Measurements from ENCODE around the gene SPATA13. TPM values are rescaled to one million over a fixed set of nuclear protein-coding genes. Genes with fewer than 3 reads are reported as not detected.
"Not testable (repeated sequence)": the region's sequence is repeated elsewhere in the genome, so short reads cannot be mapped to it uniquely, and the experiment has no call there.

The SPATA13 gene
- total and polyA plus RNA-seq, 10 donors: 12.0 to 185 (median 125) TPM

- TF ChIP-seq, protein P1, sequence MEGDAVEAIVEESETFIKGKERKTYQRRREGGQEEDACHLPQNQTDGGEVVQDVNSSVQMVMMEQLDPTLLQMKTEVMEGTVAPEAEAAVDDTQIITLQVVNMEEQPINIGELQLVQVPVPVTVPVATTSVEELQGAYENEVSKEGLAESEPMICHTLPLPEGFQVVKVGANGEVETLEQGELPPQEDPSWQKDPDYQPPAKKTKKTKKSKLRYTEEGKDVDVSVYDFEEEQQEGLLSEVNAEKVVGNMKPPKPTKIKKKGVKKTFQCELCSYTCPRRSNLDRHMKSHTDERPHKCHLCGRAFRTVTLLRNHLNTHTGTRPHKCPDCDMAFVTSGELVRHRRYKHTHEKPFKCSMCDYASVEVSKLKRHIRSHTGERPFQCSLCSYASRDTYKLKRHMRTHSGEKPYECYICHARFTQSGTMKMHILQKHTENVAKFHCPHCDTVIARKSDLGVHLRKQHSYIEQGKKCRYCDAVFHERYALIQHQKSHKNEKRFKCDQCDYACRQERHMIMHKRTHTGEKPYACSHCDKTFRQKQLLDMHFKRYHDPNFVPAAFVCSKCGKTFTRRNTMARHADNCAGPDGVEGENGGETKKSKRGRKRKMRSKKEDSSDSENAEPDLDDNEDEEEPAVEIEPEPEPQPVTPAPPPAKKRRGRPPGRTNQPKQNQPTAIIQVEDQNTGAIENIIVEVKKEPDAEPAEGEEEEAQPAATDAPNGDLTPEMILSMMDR (IDR thresholded peaks at IDR 0.05 in 8 of 11, conservative IDR thresholded peaks at IDR 0.05 in 3 of 11): no peak
- no peak for TF ChIP-seq POLR2A (IDR thresholded peaks at IDR 0.05)
- no peak overlapping the region for H3K4me3 ChIP-seq
- WGBS, 5 donors: 65 to 83% (median 77%) methylated on average over 5 of the region's 5 CpGs
- intact Hi-C loops (cut with DNase I; ENCODE audit: low total_unique reads): no loop called here
- no peaks in the 10 kb centered on the region for H3K27me3 ChIP-seq (replicated peaks in 1 of 7)
- peaks cover 0 to 21% (median 10%) of the 10 kb centered on the region in 6 donors for H3K4me1 ChIP-seq
- no peaks in the 10 kb centered on the region for H3K9me3 ChIP-seq
- no peak overlapping the region for H3K27ac ChIP-seq
- no peak for DNase-seq
- no peaks in the 10 kb centered on the region for H3K36me3 ChIP-seq
These were observed 41.9 kb upstream of the SPATA13 start for GRCh38 chr13:24118576-24118975.

GRCh38 chr13:24119626-24120508, 40.7 kb upstream of the SPATA13 start:
- no peak for DNase-seq
- H3K4me1 ChIP-seq: peaks cover 7 to 34% (median 20%) of the 10 kb centered on the region in 6 donors
- TF ChIP-seq POLR2A (IDR thresholded peaks at IDR 0.05) (no peak), POLR2AphosphoS5 (IDR thresholded peaks at IDR 0.05) (peak in 1 of 3 donors; percentile 45)
- TF ChIP-seq, protein P1 (IDR thresholded peaks at IDR 0.05 in 8 of 11, conservative IDR thresholded peaks at IDR 0.05 in 3 of 11): no peak
- H3K27me3 ChIP-seq (replicated peaks in 1 of 7): no peaks in the 10 kb centered on the region
- H3K36me3 ChIP-seq: no peaks in the 10 kb centered on the region
- WGBS, 5 donors: 55 to 76% (median 72%) methylated on average over 11 of the region's 11 CpGs
- peak overlapping the region in 1 of 8 donors; percentile 19 for H3K27ac ChIP-seq
- H3K4me3 ChIP-seq: no peak overlapping the region
- H3K9me3 ChIP-seq: no peaks in the 10 kb centered on the region
- intact Hi-C loops (cut with DNase I; ENCODE audit: low total_unique reads): no loop called here

DNA sequence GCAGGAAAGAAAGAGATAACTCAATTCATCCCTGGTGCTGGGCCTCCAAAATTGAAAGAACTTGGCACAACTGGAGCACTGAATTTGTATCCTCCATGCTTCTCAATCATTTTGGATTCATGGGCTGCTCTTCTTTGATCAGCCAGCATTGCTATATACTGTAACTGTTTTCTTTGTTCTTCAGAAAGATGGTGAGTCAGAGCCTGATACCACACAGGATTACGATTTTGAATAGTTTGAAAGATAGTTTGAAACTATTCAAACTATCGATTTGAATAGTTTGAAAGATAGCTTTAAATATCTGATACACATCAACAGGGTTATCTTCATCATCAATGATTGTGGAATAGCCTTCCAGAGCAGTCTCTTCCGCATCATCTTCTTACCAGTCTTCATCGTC, 38.5 kb upstream of the SPATA13 start:
- 79 to 87% (median 85%) methylated on average over 4 of the region's 4 CpGs for WGBS, 5 donors
- H3K36me3 ChIP-seq; H3K9me3 ChIP-seq; H3K4me3 ChIP-seq; DNase-seq; H3K27me3 ChIP-seq (replicated peaks in 1 of 7); H3K27ac ChIP-seq; intact Hi-C loops (cut with DNase I; ENCODE audit: low total_unique reads): not testable (repeated sequence)
- H3K4me1 ChIP-seq: peaks cover 9 to 41% (median 28%) of the 10 kb centered on the region in 6 donors

DNA sequence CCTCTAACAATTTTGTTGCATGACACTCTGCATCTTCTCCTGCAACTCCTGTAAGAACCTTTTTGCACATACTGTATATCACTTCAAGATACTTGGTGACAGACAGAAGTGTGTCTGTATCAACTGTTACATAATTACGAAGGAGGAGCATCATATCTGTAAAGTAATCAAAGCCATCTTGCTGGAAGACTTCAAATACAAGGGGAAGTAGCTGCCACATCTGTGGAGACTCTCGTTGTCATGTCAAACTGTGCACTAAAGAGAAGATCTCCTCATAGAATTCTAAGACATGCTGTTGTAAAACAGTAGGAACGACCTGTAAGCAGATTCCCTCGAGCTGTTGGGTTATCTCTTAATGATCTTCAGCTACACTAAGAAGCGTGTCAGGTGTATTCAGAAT, 38.0 kb upstream of the SPATA13 start:
- no peak for DNase-seq
- 76 to 86% (median 78%) methylated on average over 5 of the region's 5 CpGs for WGBS, 5 donors
- Histone ChIP-seq H3K4me1 (peaks cover 9 to 41% (median 28%) of the 10 kb centered on the region in 6 donors), H3K36me3 (no peaks in the 10 kb centered on the region), H3K27me3 (replicated peaks in 1 of 7) (peaks cover 0 to 7% (median 0%) of the 10 kb centered on the region in 7 donors), H3K4me3 (no peak overlapping the region), H3K9me3 (no peaks in the 10 kb centered on the region), H3K27ac (no peak overlapping the region)
- intact Hi-C loops (cut with DNase I; ENCODE audit: low total_unique reads): no loop called here
- TF ChIP-seq, protein P1 (IDR thresholded peaks at IDR 0.05 in 8 of 11, conservative IDR thresholded peaks at IDR 0.05 in 3 of 11): no peak
- no peak for TF ChIP-seq POLR2AphosphoS5 (IDR thresholded peaks at IDR 0.05)
- TF ChIP-seq POLR2A (IDR thresholded peaks at IDR 0.05): no peak
